ENCODE data around the gene SMOC1. TPM values are rescaled to one million over a fixed set of nuclear protein-coding genes. Genes with fewer than 3 reads are reported as not detected.

Gene SMOC1
- total RNA-seq, 1 donor from 2014 or later: 0.38 TPM

DNA sequence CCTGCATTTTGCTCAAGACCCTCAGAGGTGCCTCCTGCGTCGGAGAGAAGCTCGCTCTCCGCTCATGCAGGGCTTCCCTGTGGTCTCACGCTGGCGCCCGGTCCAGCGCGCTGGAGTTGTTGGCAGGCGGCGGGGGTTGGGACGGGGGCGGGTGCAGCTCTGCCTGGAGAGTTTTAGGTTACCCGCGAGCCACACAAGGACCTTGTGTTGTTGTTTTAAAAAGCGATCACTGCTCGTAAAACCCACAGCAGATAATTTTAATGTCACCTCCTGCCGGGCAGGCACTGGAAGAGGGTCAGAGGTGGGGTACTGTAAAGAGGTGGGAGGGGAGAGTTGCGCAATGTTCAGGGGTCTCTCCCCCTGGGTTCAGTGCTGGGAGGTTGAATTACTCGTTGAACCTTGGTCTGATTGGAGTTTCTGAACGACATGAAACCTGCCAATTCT, 850 bp downstream of the SMOC1 start:
- no peak overlapping the region for H3K27ac Mint-ChIP-seq (ENCODE audit: unreplicated experiment)
- peaks cover 3% of the 10 kb centered on the region for H3K4me1 Mint-ChIP-seq (ENCODE audit: unreplicated experiment)
- peak overlapping the region; percentile 72 for H3K4me3 Mint-ChIP-seq (ENCODE audit: unreplicated experiment)
- TF ChIP-seq, protein P1, sequence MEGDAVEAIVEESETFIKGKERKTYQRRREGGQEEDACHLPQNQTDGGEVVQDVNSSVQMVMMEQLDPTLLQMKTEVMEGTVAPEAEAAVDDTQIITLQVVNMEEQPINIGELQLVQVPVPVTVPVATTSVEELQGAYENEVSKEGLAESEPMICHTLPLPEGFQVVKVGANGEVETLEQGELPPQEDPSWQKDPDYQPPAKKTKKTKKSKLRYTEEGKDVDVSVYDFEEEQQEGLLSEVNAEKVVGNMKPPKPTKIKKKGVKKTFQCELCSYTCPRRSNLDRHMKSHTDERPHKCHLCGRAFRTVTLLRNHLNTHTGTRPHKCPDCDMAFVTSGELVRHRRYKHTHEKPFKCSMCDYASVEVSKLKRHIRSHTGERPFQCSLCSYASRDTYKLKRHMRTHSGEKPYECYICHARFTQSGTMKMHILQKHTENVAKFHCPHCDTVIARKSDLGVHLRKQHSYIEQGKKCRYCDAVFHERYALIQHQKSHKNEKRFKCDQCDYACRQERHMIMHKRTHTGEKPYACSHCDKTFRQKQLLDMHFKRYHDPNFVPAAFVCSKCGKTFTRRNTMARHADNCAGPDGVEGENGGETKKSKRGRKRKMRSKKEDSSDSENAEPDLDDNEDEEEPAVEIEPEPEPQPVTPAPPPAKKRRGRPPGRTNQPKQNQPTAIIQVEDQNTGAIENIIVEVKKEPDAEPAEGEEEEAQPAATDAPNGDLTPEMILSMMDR (IDR thresholded peaks at IDR 0.05; ENCODE audit: unreplicated experiment): no peak
- peak; percentile 15 for DNase-seq (ENCODE audit: low spot score)
- no peaks in the 10 kb centered on the region for H3K9me3 Mint-ChIP-seq (ENCODE audit: unreplicated experiment)
- H3K27me3 Mint-ChIP-seq (ENCODE audit: unreplicated experiment): peaks cover 14% of the 10 kb centered on the region
- H3K36me3 Mint-ChIP-seq (ENCODE audit: low read depth, unreplicated experiment): no peaks in the 10 kb centered on the region

DNA sequence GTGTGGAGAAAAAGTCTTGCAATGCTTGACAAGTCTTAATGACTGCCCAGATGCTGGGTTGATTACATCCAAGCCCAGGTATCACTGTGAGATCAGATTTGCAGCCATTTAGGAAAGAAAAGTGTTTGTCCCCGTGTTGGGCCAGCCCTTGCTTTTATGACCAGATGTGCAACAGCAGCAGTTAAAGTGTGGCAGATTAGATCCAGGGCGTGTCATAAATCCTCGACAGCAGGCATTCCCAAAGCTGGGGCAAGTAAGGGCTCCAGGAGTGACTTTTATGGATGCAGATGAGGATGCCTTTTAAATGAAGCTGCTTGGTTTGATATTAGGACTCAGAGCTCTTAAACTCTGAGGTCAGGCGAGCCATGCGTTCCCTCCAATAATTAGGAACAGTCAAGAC, 1.7 kb downstream of the SMOC1 start:
- TF ChIP-seq, protein P1 (IDR thresholded peaks at IDR 0.05; ENCODE audit: unreplicated experiment): no peak
- peaks cover 3% of the 10 kb centered on the region for H3K4me1 Mint-ChIP-seq (ENCODE audit: unreplicated experiment)
- H3K27ac Mint-ChIP-seq (ENCODE audit: unreplicated experiment): no peak overlapping the region
- H3K4me3 Mint-ChIP-seq (ENCODE audit: unreplicated experiment): no peak overlapping the region
- H3K9me3 Mint-ChIP-seq (ENCODE audit: unreplicated experiment): no peaks in the 10 kb centered on the region
- no peaks in the 10 kb centered on the region for H3K36me3 Mint-ChIP-seq (ENCODE audit: low read depth, unreplicated experiment)
- H3K27me3 Mint-ChIP-seq (ENCODE audit: unreplicated experiment): peaks cover 14% of the 10 kb centered on the region
- no peak for DNase-seq (ENCODE audit: low spot score)

DNA sequence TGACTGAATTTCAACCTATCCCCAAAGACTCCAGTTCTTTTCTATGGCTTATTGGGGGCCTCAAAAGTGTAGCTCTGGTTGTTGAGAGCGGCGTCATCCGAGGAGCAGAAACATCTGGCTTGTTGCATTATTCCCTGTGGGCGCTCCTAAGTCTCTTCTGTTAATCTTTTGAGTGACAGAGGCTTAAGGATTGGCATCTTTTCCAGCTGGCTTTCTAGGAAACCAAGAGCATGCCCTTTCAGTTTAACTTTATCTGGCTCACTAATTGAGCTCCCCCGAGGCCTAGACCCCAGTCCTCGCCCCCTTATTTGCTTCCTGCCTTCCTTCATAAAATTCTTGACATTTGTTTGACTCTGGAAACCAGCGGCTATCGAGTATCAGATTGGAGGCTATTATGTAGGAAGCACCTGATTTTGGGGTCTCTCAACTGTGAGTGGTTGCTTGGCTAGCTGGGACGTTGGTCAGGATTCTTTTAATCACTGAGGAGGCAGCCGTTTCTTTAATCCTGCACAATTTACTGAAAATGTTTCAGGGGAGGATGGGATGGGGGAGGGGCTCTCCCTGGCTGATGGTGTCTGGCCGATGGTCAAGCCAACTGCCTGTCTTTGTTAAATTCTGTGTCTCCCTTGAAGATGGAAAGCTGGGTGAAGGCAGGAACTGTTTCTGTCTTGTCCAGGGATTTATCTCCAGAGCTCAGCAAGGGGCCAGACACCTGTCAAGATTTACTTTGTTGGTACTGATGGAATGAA, 3.1 kb downstream of the SMOC1 start:
- no peaks in the 10 kb centered on the region for H3K4me1 Mint-ChIP-seq (ENCODE audit: unreplicated experiment)
- H3K9me3 Mint-ChIP-seq (ENCODE audit: unreplicated experiment): no peaks in the 10 kb centered on the region
- H3K27me3 Mint-ChIP-seq (ENCODE audit: unreplicated experiment): peaks cover 14% of the 10 kb centered on the region
- H3K4me3 Mint-ChIP-seq (ENCODE audit: unreplicated experiment): no peak overlapping the region
- no peak for DNase-seq (ENCODE audit: low spot score)
- H3K36me3 Mint-ChIP-seq (ENCODE audit: low read depth, unreplicated experiment): no peaks in the 10 kb centered on the region
- H3K27ac Mint-ChIP-seq (ENCODE audit: unreplicated experiment): no peak overlapping the region
- TF ChIP-seq, protein P1 (IDR thresholded peaks at IDR 0.05; ENCODE audit: unreplicated experiment): no peak

DNA sequence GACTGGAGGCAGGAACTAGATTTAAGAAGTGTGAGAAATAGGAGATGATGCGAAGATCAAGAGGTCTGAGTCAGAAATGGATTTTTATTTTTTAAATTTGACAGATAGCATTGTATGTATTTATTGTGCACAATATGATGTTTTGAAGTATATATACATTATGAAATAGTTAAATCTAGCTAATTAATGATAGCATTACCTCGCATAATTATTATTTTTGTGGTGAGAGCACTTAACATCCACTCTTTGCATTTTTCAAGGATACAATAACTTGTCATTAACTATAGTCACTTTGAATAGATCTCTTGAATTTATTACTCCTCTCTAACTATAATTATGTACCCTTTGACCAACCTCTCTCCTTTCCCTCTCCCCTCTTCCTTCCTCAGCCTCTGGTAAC, 3.7 kb downstream of the SMOC1 start:
- Mint-ChIP-seq H3K27me3 (ENCODE audit: unreplicated experiment) (peaks cover 14% of the 10 kb centered on the region), H3K4me1 (ENCODE audit: unreplicated experiment) (no peaks in the 10 kb centered on the region), H3K9me3 (ENCODE audit: unreplicated experiment) (no peaks in the 10 kb centered on the region), H3K27ac (ENCODE audit: unreplicated experiment) (no peak overlapping the region), H3K36me3 (ENCODE audit: low read depth, unreplicated experiment) (no peaks in the 10 kb centered on the region), H3K4me3 (ENCODE audit: unreplicated experiment) (no peak overlapping the region)
- TF ChIP-seq, protein P1 (IDR thresholded peaks at IDR 0.05; ENCODE audit: unreplicated experiment): no peak
- no peak for DNase-seq (ENCODE audit: low spot score)

DNA sequence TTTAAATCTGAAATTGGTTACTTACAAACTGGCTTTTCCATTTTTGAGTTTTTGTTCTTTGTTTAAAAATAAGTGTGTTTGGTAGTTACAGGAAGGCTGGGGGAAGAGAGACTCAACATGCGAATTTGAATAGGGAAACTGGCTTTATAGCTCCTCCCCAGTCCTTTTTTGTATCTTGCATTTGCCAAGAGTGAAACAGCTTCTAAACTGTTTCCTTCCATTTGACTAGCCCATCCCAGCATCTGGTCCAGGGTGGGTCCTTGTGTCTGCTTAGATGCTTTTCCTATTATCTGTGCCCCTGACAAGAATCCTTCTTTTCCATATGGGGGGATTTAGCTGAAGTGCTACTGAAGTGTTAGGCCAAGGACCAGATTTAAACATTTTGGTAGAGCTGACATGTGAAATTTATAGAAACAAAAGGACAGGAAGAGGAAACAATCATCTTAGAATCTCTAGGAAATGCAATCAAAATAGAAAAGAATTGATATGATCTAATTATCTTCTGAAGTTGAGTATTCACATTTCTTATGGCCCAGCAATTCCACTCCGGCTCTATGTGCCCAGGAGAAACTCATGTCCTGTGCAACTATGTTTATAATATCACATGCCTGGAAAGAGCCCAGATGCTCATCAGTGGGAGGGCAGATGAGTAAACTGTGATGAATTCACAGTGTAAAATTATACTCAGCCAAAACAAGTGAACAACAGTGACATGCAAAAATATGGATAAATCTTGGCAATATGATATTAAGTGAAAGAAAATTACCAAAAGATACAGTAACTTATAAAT, 7.4 kb downstream of the SMOC1 start:
- H3K27me3 Mint-ChIP-seq (ENCODE audit: unreplicated experiment): no peaks in the 10 kb centered on the region
- TF ChIP-seq, protein P1 (IDR thresholded peaks at IDR 0.05; ENCODE audit: unreplicated experiment): no peak
- no peak overlapping the region for H3K4me3 Mint-ChIP-seq (ENCODE audit: unreplicated experiment)
- no peaks in the 10 kb centered on the region for H3K4me1 Mint-ChIP-seq (ENCODE audit: unreplicated experiment)
- no peaks in the 10 kb centered on the region for H3K9me3 Mint-ChIP-seq (ENCODE audit: unreplicated experiment)
- DNase-seq (ENCODE audit: low spot score): no peak
- no peaks in the 10 kb centered on the region for H3K36me3 Mint-ChIP-seq (ENCODE audit: low read depth, unreplicated experiment)
- H3K27ac Mint-ChIP-seq (ENCODE audit: unreplicated experiment): no peak overlapping the region
